ENCODE results near the gene SLC30A1.

DNA sequence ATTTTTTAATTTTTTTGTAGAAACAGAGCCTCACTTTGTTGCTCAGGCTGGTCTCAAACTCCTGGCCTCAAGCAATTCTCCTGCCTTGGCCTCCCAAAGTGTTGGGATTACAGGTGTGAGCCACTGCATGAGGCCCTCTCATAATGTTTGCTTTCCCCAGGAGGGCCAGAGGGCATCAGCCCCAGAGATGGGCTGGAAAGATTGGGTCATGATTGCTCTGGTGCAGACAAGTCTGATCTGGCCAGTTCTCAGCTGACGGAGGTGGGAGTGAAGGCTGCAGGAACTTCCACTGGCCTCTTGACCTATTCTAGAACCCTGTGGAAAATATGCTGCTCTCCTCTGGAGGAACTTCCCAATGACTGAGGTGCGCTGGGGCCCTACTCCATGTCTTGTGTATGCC, 43.6 kb downstream of the SLC30A1 start:
- TF ChIP-seq ZNF384 (IDR thresholded peaks at IDR 0.05; ENCODE audit: borderline replicate concordance, low read depth, low read length) (no peak), ZNF274 (IDR thresholded peaks at IDR 0.05; ENCODE audit: insufficient read depth, insufficient read length) (no peak), GABPA (IDR thresholded peaks at IDR 0.05; ENCODE audit: low read depth) (no peak), POLR2AphosphoS2 (IDR thresholded peaks at IDR 0.05; ENCODE audit: low read depth, low read length) (no peak), HDAC2 (IDR thresholded peaks at IDR 0.05) (no peak)
- TF ChIP-seq, protein P1, sequence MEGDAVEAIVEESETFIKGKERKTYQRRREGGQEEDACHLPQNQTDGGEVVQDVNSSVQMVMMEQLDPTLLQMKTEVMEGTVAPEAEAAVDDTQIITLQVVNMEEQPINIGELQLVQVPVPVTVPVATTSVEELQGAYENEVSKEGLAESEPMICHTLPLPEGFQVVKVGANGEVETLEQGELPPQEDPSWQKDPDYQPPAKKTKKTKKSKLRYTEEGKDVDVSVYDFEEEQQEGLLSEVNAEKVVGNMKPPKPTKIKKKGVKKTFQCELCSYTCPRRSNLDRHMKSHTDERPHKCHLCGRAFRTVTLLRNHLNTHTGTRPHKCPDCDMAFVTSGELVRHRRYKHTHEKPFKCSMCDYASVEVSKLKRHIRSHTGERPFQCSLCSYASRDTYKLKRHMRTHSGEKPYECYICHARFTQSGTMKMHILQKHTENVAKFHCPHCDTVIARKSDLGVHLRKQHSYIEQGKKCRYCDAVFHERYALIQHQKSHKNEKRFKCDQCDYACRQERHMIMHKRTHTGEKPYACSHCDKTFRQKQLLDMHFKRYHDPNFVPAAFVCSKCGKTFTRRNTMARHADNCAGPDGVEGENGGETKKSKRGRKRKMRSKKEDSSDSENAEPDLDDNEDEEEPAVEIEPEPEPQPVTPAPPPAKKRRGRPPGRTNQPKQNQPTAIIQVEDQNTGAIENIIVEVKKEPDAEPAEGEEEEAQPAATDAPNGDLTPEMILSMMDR (IDR thresholded peaks at IDR 0.05 in 2 of 3, conservative IDR thresholded peaks at IDR 0.05 in 1 of 3; ENCODE audit: control insufficient read depth in 2 of 3, extremely low read depth in 1 of 3, insufficient read depth in 1 of 3, low read depth in 3 of 3, low read length in 3 of 3) = no peak
